ENCODE data around the gene S100A13.

DNA sequence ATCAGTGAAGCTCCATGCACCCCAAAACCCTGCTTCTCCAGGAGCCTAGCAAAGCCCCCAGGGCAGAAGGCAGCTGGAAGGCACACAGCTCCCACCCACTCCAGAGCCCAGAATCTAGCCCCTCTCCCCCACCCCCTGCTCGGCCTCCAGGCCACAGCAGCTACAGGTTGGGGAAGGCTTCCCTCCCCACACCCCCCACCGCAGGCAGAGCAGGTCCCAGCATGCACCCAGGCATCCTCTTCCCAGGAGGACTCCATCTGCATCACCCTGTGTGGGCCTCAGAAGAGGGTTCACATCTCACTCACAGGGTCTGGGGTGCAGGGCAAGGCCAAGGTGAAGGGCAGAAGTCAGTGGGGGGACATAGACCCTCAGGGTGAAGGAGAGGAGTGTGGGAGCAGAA lies 11.9 kb downstream of the S100A13 start:
- TF ChIP-seq, protein P1, sequence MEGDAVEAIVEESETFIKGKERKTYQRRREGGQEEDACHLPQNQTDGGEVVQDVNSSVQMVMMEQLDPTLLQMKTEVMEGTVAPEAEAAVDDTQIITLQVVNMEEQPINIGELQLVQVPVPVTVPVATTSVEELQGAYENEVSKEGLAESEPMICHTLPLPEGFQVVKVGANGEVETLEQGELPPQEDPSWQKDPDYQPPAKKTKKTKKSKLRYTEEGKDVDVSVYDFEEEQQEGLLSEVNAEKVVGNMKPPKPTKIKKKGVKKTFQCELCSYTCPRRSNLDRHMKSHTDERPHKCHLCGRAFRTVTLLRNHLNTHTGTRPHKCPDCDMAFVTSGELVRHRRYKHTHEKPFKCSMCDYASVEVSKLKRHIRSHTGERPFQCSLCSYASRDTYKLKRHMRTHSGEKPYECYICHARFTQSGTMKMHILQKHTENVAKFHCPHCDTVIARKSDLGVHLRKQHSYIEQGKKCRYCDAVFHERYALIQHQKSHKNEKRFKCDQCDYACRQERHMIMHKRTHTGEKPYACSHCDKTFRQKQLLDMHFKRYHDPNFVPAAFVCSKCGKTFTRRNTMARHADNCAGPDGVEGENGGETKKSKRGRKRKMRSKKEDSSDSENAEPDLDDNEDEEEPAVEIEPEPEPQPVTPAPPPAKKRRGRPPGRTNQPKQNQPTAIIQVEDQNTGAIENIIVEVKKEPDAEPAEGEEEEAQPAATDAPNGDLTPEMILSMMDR (IDR thresholded peaks at IDR 0.05; ENCODE audit: low read length), result no peak
- no peak for TF ChIP-seq EZH2 (IDR thresholded peaks at IDR 0.05; ENCODE audit: borderline replicate concordance, low read length)

Data from OCI-LY1 (cell line).